Omental fat pad (tissue), 4 donors: Measurements from ENCODE around the gene NCOR2. TPM values are rescaled to one million over a fixed set of nuclear protein-coding genes. Genes with fewer than 3 reads are reported as not detected.

Experiments
- ATAC-seq: fragments of 150-250 bp; one replicate; pipeline ENCODE4 v1.9.1; 2016; ENCODE audit warnings: mild to moderate bottlenecking, moderate library complexity; ENCODE audit not compliant: low FRiP score
- DNase-seq: peaks from one replicate; pipeline ENCODE4 v3.0.0-alpha.2; 2019; ENCODE audit warnings: low spot score
- CTCF ChIP-seq, 3 donors: fragments of 450-650 bp; IDR thresholded peaks; one replicate each; pipeline ENCODE4 v1.5.1; 2016 to 2017; ENCODE audit warnings: antibody characterized with exemption in 3 of 3, mild to moderate bottlenecking in 3 of 3, moderate library complexity in 2 of 3
- total RNA-seq, 4 donors: library from RNA; depleted of rRNA; stranded (reverse); fragments of >200 nt; gene quantifications; one replicate each; pipeline ENCODE4 v1.1.0, GENCODE V29; 2016

The NCOR2 gene
- total RNA-seq, 4 donors from 2014 or later: 53.4 to 85.3 (median 71.9) TPM

DNA sequence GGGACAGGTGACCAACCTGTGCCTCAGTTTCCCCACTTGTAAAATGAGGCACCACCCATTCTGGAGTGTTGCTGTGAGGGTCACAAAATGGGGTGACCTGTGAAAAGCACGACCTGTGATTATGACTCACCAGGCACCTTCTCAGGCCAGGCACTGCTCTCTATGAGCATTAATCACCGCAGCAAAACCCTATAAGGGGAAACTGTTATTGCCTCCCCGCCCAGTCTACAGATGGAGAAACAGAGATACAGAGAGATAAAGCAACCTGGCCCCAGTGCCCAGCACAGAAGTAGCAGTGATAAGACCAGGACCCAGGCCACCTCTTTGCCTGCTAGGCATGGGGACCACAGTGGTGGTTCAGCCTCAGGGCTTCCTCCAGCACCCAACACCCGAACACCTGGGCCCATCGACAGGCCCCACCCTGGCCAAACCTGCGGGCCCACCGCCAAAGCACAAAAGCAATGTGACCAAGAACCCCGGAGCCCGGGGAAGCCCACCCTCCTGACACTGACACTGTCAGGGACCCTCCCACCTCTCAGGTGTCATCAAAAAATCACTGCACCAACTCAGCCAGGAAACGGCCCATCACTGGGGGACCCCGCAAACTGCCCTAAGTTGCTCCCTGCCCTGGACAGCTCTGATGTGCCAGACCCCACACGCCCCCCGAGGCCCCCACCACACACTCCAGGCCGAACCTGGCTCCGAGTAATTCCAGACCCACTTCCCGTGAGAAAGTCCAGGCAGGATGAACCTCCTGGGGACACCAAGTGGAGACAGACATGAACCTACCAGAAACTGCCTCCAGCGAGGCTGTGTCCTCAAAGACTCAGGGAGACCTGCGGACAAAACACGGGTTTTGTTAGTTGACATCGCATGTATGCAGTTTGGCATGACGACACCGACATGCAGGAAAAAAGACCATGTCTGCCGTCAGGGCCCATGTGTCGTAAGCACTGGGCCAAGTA lies 32.4 kb downstream of the NCOR2 start:
- ATAC-seq (no peak), DNase-seq (no peak)
- TF ChIP-seq CTCF (IDR thresholded peaks at IDR 0.05): no peak

DNA sequence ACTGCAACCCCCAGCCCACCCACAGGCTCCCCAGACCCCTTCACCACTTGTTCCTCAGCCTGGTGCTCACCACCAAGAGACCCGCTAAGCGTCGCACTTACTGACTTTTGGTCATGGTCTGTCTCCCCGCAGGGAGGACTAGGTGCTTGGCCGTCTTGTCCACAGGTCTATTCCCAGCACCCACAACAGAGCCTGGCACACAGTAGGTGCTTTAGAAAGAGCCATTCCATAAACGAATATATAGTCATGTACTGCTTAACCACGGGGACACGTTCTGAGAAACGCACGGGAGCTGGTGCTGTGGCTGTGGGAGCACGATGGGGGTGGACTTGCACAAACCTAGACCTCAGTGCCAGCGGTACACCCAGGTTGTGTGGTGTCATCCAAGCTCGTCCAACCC lies 34.0 kb downstream of the NCOR2 start:
- TF ChIP-seq CTCF (IDR thresholded peaks at IDR 0.05): no peak
- ATAC-seq: no peak
- DNase-seq: no peak

- no peak for TF ChIP-seq CTCF (IDR thresholded peaks at IDR 0.05)
- ATAC-seq: no peak
Observed at GRCh38 chr12:124532967-124533366, 34.4 kb downstream of the NCOR2 start.

GRCh38 chr12:124532331-124532750 lies 35.1 kb downstream of the NCOR2 start:
- ATAC-seq: no peak
- DNase-seq: no peak
- TF ChIP-seq CTCF (IDR thresholded peaks at IDR 0.05): no peak

More at GRCh38 chr12:124532967-124533366, 34.4 kb downstream of the NCOR2 start:
- no peak for DNase-seq

- DNase-seq: no peak
- ATAC-seq: no peak
- no peak for TF ChIP-seq CTCF (IDR thresholded peaks at IDR 0.05)
Observed at GRCh38 chr12:124531906-124532305, 35.5 kb downstream of the NCOR2 start.

- no peak for TF ChIP-seq CTCF (IDR thresholded peaks at IDR 0.05)
- no peak for DNase-seq
- ATAC-seq: no peak
Observed at GRCh38 chr12:124531281-124531745, 36.1 kb downstream of the NCOR2 start.
